HG03135 (cell line): Measurements from ENCODE around the gene TSC22D1.

Source experiments
- ATAC-seq: cut with Tn5 transposase; IDR thresholded peaks from one replicate; pipeline ENCODE4 v1.9.1; 2021; ENCODE audit warnings: mild to moderate bottlenecking, moderate library complexity; ENCODE audit not compliant: unreplicated experiment

Gene TSC22D1

GRCh38 chr13:44389060-44389666, 187.0 kb downstream of the TSC22D1 start:
- no peak for ATAC-seq

- ATAC-seq, result no peak
Measured at GRCh38 chr13:44388427-44389059, 187.6 kb downstream of the TSC22D1 start.

- no peak for ATAC-seq
Measured at GRCh38 chr13:44386913-44387556, 189.1 kb downstream of the TSC22D1 start.

GRCh38 chr13:44385847-44386246, 190.3 kb downstream of the TSC22D1 start:
- ATAC-seq, result no peak

GRCh38 chr13:44385401-44385800, 190.7 kb downstream of the TSC22D1 start:
- no peak for ATAC-seq

GRCh38 chr13:44384778-44385177, 191.4 kb downstream of the TSC22D1 start:
- ATAC-seq, result no peak

- no peak for ATAC-seq
Measured at GRCh38 chr13:44383945-44384344, 192.2 kb downstream of the TSC22D1 start.

- ATAC-seq, result no peak
Measured at GRCh38 chr13:44382635-44383145, 193.4 kb downstream of the TSC22D1 start.
